GM12878 (cell line): ENCODE data around the gene RCN2. TPM values are rescaled to one million over a fixed set of nuclear protein-coding genes. Genes with fewer than 3 reads are reported as not detected.

Experiments
- ATF2 ChIP-seq: IDR thresholded peaks from 2 replicates; pipeline ENCODE4 v1.6.1; 2012; ENCODE audit warnings: low read length, inconsistent platforms
- CEBPZ ChIP-seq: fragments of 150-350 bp; IDR thresholded peaks from 2 replicates; pipeline ENCODE4 v1.6.1; 2016; ENCODE audit warnings: low read depth, low read length
- DPF2 ChIP-seq: fragments of 450-650 bp; IDR thresholded peaks from 2 replicates; pipeline ENCODE4 v1.6.1; 2017; ENCODE audit warnings: mild to moderate bottlenecking
- ELK1 ChIP-seq: IDR thresholded peaks from 2 replicates; pipeline ENCODE4 v1.6.1; 2012; ENCODE audit warnings: low read depth, low read length, improper control_type of control experiment
- HDAC2 ChIP-seq: fragments of 200-600 bp; sonication (generic); IDR thresholded peaks from 2 replicates; pipeline ENCODE4 v1.6.1; 2017
- IKZF2 ChIP-seq, 2 experiments: fragments of 450-650 bp; IDR thresholded peaks; 2 replicates each; pipeline ENCODE4 v1.6.1; 2017; ENCODE audit warnings: mild to moderate bottlenecking in 2 of 2, moderate library complexity in 2 of 2
- MTA3 ChIP-seq: IDR thresholded peaks from 2 replicates; pipeline ENCODE4 v1.6.1; 2012; ENCODE audit warnings: low read length, inconsistent platforms, borderline replicate concordance
- MXI1 ChIP-seq: fragments of 150-350 bp; IDR thresholded peaks from 2 replicates; pipeline ENCODE4 v1.6.1; 2011; ENCODE audit warnings: low read depth, mild to moderate bottlenecking, inconsistent platforms, low read length, improper control_type of control experiment
- MYC ChIP-seq: IDR thresholded peaks from 2 replicates; pipeline ENCODE4 v1.6.1; 2011; ENCODE audit warnings: mild to moderate bottlenecking, low read length, moderate library complexity, inconsistent platforms; ENCODE audit not compliant: insufficient read depth, insufficient replicate concordance, insufficient read length, severe bottlenecking
- PKNOX1 ChIP-seq: fragments of 450-650 bp; IDR thresholded peaks from 2 replicates; pipeline ENCODE4 v1.6.1; 2016; ENCODE audit warnings: mild to moderate bottlenecking
- PRDM15 ChIP-seq: fragments of 450-650 bp; formaldehyde crosslinking; IDR thresholded peaks from 2 replicates; pipeline ENCODE4 v1.4.0; 2020; ENCODE audit warnings: mild to moderate bottlenecking, moderate library complexity
- SREBF1 ChIP-seq: IDR thresholded peaks from 2 replicates; pipeline ENCODE4 v1.6.1; 2012; ENCODE audit warnings: mild to moderate bottlenecking, low read length
- ZBTB40 ChIP-seq: fragments of 450-650 bp; IDR thresholded peaks from 2 replicates; pipeline ENCODE4 v1.6.1; 2016; ENCODE audit warnings: mild to moderate bottlenecking, moderate library complexity, borderline replicate concordance
- ZNF622 ChIP-seq: fragments of 450-650 bp; IDR thresholded peaks from 2 replicates; pipeline ENCODE4 v1.6.1; 2017; ENCODE audit warnings: mild to moderate bottlenecking, inconsistent platforms
- polyA plus RNA-seq, 11 experiments: library from polyadenylated mRNA; depleted of rRNA in 4 of 11; unstranded in 6 of 11; stranded (reverse) in 5 of 11; fragments of >200 nt; fragmentation: Nextera tagmentation in 4 of 11; fragmentation: Illumina TruSeq in 1 of 11; extraction: Ambion mirVana in 4 of 11; extraction: Trizol in 1 of 11; gene quantifications; 1 replicate in 1 of 11; 2 replicates in 10 of 11; pipeline versions ENCODE4 v1.2.1 to v1.2.3, GENCODE V29; 2011 to 2016; ENCODE audit warnings: inconsistent platforms in 2 of 11, missing spikeins in 2 of 11, low read depth in 1 of 11
- total RNA-seq, 4 experiments: library from RNA; depleted of rRNA in 3 of 4; stranded (reverse); fragments of >200 nt in 3 of 4; fragmentation: Illumina TruSeq in 1 of 4; extraction: Trizol in 1 of 4; gene quantifications; 2 replicates each; pipeline versions ENCODE4 v1.2.1 to v1.2.3, GENCODE V29; 2013 to 2021

Gene RCN2
- total and polyA plus RNA-seq, 10 of the 15 experiments (the other 5 are each of a cell fraction or from before 2014, with no cell fraction given) = 4.9 to 41.0 (median 12.9) TPM

- TF ChIP-seq ATF2 (no peak), DPF2 (peak; percentile 80), ZBTB40 (no peak), ELK1 (no peak), HDAC2 (no peak), CEBPZ (no peak; the same call in 1 of the 2 replicates), MTA3 (no peak), MYC (peak; percentile 19), IKZF2 (IDR thresholded peaks at IDR 0.05) (no peak), PRDM15 (CRISPR knock-in tag) (no peak), ZNF622 (no peak), PKNOX1 (no peak; the same call in 1 of the 2 replicates), SREBF1 (no peak), MXI1 (no peak)
Measured at GRCh38 chr15:76931397-76932134, at the start of gene RCN2 (continued).
